ENCODE data around the gene CFL1.
"Not testable (repeated sequence)": the region's sequence is repeated elsewhere in the genome, so short reads cannot be mapped to it uniquely, and the experiment has no call there.

The CFL1 gene

DNA sequence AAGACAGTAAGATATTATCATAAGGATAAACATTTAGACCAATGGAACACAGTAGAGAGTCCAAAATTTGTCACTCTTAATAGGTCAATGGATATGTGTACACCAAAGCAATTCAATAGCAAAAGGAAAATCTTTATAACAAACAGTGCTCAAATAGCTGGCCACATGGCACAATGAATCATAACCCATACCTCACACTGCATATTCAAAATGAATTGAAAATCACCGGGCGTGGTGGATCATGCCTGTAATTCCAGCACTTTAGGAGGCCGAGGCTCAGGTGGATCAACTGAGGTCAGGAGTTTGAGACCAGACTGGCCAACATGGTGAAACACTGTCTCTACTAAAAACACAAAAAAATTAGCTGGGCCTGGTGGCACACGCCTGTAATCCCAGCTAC is 15.8 kb downstream of the CFL1 start:
- TF ChIP-seq, protein P1, sequence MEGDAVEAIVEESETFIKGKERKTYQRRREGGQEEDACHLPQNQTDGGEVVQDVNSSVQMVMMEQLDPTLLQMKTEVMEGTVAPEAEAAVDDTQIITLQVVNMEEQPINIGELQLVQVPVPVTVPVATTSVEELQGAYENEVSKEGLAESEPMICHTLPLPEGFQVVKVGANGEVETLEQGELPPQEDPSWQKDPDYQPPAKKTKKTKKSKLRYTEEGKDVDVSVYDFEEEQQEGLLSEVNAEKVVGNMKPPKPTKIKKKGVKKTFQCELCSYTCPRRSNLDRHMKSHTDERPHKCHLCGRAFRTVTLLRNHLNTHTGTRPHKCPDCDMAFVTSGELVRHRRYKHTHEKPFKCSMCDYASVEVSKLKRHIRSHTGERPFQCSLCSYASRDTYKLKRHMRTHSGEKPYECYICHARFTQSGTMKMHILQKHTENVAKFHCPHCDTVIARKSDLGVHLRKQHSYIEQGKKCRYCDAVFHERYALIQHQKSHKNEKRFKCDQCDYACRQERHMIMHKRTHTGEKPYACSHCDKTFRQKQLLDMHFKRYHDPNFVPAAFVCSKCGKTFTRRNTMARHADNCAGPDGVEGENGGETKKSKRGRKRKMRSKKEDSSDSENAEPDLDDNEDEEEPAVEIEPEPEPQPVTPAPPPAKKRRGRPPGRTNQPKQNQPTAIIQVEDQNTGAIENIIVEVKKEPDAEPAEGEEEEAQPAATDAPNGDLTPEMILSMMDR (IDR thresholded peaks at IDR 0.05; ENCODE audit: low read depth, low read length): no peak
- Histone ChIP-seq H3K27ac (no peak overlapping the region), H3K9me3 (ENCODE audit: severe bottlenecking) (no peaks in the 10 kb centered on the region), H3K27me3 (ENCODE audit: insufficient read depth, low read depth, severe bottlenecking) (no peaks in the 10 kb centered on the region), H3K4me3 (ENCODE audit: low read depth, low read length) (no peak overlapping the region), H3K36me3 (no peaks in the 10 kb centered on the region)
- DNase-seq: no peak

DNA sequence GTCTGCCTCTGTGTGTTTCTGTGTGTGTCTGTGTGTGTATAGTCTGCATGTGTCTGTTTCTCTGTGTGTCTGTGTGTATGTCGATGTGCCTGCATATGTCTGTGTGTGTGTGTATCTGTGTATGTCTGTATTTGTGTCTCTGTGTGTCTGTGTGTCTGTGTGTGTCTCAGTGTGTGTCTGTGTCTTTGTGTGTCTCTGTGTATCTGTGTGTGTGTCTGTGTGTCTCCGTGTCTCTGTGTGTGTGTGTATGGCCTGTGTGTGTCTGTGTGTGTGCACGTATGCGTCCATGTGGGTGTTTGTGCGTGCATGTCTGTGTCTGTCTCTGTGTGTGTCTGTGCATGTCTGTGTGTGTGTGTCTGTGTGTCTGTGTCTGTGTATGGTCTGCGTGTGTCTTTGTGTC is 23.8 kb downstream of the CFL1 start:
- Histone ChIP-seq H3K27ac (no peak overlapping the region), H3K4me3 (ENCODE audit: low read depth, low read length) (peak overlapping the region; percentile 47), H3K36me3 (no peaks in the 10 kb centered on the region), H3K9me3 (ENCODE audit: severe bottlenecking) (no peaks in the 10 kb centered on the region), H3K27me3 (ENCODE audit: insufficient read depth, low read depth, severe bottlenecking) (no peaks in the 10 kb centered on the region)
- TF ChIP-seq, protein P1 (IDR thresholded peaks at IDR 0.05; ENCODE audit: low read depth, low read length): no peak
- DNase-seq: no peak

DNA sequence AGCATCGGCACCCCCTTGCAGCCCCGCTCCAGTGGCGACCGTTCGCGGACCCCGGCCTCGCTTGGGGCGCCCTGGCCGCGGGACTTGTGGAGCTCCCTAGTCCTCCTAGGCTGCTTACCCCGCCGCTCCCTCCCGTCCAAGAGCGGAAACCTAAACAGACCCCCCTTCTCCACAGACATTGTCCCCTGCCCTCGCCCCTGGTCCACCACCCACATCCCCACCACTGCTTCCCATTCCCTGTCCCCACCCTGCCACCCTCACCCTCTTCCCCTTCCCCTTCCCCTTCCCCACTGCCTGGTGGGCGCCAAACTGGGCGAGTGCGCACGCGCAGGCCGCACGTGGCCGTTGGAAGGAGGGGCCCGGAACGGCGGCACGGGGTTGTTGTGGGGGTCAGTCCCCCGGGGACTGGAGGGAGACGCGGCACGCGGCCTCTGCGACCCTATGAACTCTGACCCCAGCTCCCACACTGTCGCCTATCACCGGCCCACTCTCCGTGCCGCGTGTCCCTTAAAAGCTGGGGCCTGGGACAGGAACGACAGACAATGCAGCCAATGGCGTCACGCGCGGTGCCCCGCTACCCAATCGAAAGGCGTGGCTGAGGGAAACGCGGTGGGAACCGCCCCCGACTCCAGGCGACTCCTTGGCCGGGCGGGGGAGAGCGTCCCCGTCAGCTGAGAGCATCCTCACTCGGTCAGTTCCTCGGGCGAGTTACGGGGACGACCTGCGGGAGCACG is 24.5 kb downstream of the CFL1 start, which contains the start of gene SNX32:
TSS of gene SNX32 (plus strand) at position 667 of the 734 bp plus-strand sequence. CDS start 103 bp downstream, outside the sequence.
- Histone ChIP-seq H3K9me3 (ENCODE audit: severe bottlenecking) (no peaks in the 10 kb centered on the region), H3K36me3 (no peaks in the 10 kb centered on the region), H3K27me3 (ENCODE audit: insufficient read depth, low read depth, severe bottlenecking) (no peaks in the 10 kb centered on the region), H3K4me3 (ENCODE audit: low read depth, low read length) (peak within 1 kb of the TSS; percentile 47), H3K27ac (peak within 1 kb of the TSS; percentile 88)
- TF ChIP-seq, protein P1 (IDR thresholded peaks at IDR 0.05; ENCODE audit: low read depth, low read length): no peak
- peak; percentile 95 for DNase-seq

DNA sequence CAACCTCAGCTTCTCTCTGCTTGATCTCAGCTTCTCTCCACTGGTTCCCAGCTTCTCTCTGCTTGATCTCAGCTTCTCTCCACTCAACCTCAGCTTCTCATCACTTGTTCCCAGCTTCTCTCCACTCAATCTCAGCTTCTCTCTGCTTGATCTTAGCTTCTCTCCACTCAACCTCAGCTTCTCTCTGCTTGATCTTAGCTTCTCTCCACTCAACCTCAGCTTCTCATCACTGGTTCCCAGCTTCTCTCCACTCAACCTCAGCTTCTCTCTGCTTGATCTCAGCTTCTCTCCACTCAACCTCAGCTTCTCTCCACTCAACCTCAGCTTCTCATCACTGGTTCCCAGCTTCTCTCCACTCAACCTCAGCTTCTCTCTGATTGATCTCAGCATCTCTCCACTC is 25.7 kb downstream of the CFL1 start:
- not testable (repeated sequence) for H3K36me3 ChIP-seq; H3K27ac ChIP-seq; H3K9me3 ChIP-seq (ENCODE audit: severe bottlenecking); DNase-seq; H3K27me3 ChIP-seq (ENCODE audit: insufficient read depth, low read depth, severe bottlenecking); H3K4me3 ChIP-seq (ENCODE audit: low read depth, low read length)

DNA sequence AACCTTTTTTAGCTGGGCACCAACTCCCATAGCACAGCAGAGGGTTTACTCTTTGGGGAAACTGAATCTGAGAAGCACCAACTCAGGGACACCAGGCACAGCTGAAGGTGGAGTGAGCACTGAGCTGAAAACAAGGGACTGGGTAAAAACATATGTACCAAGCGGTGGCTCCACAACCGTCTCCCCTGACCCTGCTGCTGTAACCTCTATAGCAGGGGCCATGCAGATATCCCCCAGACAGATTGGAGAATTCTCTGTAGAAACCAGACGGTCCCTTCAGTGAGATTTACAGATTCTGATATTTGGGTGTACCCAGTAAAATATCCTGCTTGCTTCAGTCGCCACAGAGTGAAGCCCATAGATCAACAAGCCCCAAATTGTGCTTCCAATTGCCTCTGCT is 28.5 kb downstream of the CFL1 start:
- Histone ChIP-seq H3K4me3 (ENCODE audit: low read depth, low read length) (no peak overlapping the region), H3K9me3 (ENCODE audit: severe bottlenecking) (no peaks in the 10 kb centered on the region), H3K36me3 (no peaks in the 10 kb centered on the region), H3K27me3 (ENCODE audit: insufficient read depth, low read depth, severe bottlenecking) (no peaks in the 10 kb centered on the region), H3K27ac (no peak overlapping the region)
- no peak for DNase-seq
- TF ChIP-seq, protein P1 (IDR thresholded peaks at IDR 0.05; ENCODE audit: low read depth, low read length): no peak

DNA sequence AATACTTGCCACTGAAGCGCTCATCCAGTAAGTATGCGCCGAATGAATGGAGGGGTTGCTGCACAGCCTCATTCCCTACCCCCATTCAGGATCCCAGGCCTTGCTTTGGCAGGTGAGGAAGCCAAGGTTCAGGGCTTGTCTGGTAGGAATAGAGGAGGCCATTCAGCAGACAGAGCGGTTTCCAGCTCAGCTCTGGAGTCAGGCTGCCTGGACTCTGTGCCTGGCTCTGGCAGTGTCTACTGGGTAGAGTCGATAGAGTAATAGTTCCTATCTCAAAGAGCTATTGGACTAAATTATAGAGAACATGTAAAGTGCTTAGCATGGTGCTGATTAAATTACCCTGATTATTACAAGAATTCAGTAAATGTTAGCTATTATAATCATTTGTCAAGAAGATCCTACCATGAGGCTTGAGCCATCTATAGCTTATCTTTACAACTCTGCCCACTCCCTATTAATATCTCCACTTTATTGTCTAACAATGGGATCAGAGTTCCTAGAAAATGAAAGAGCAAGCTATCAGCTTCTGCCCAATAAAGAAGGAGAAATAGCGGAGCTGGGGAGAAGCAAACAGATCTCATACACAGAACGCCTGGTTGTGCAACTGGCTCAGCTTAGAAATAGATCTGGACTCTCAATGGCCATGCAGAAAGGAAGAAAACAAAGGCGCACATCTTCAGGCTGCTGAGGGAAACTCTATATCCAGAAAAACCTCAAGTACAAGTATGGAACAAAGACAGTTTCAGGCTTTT is 30.8 kb downstream of the CFL1 start:
- no peak overlapping the region for H3K4me3 ChIP-seq (ENCODE audit: low read depth, low read length)
- no peak for DNase-seq
- no peaks in the 10 kb centered on the region for H3K9me3 ChIP-seq (ENCODE audit: severe bottlenecking)
- no peaks in the 10 kb centered on the region for H3K36me3 ChIP-seq
- no peaks in the 10 kb centered on the region for H3K27me3 ChIP-seq (ENCODE audit: insufficient read depth, low read depth, severe bottlenecking)
- no peak overlapping the region for H3K27ac ChIP-seq
- TF ChIP-seq, protein P1 (IDR thresholded peaks at IDR 0.05; ENCODE audit: low read depth, low read length): no peak
